SK-N-SH treated with all-trans-retinoic acid at 6 μM for 48 hours (cell line): ENCODE data around the gene TMEM33.

ENCODE experiments used
- ATAC-seq: fragments of 200-7000 bp; cut with Tn5 transposase; 3 replicates; pipeline ENCODE4 v1.9.1; 2020; ENCODE audit warnings: mild to moderate bottlenecking, moderate library complexity
- ARNTL ChIP-seq: fragments of 450-650 bp; formaldehyde crosslinking; IDR thresholded peaks from 2 replicates; pipeline ENCODE4 v1.5.0; 2020; ENCODE audit warnings: low read depth, mild to moderate bottlenecking, moderate library complexity, borderline replicate concordance
- BACH2 ChIP-seq: fragments of 250-450 bp; sonication (Bioruptor Pico); IDR thresholded peaks from 2 replicates; pipeline ENCODE4 v1.9.0; 2021; ENCODE audit warnings: mild to moderate bottlenecking, borderline replicate concordance
- CREB5 ChIP-seq: fragments of 250-450 bp; sonication (Bioruptor Pico); IDR thresholded peaks from 2 replicates; pipeline ENCODE4 v1.5.1; 2020; ENCODE audit warnings: low read depth, mild to moderate bottlenecking, moderate library complexity
- CSDC2 ChIP-seq: fragments of 250-450 bp; sonication (Bioruptor Pico); IDR thresholded peaks from 2 replicates; pipeline ENCODE4 v1.5.0; 2020; ENCODE audit warnings: mild to moderate bottlenecking, moderate library complexity
- CSRNP3 ChIP-seq: fragments of 250-450 bp; sonication (Bioruptor Pico); IDR thresholded peaks from 2 replicates; pipeline ENCODE4 v1.5.1; 2021; ENCODE audit warnings: mild to moderate bottlenecking, moderate library complexity
- ESRRG ChIP-seq: fragments of 250-450 bp; sonication (Bioruptor Pico); IDR thresholded peaks from 2 replicates; pipeline ENCODE4 v1.6.1; 2021; ENCODE audit warnings: mild to moderate bottlenecking
- GLIS3 ChIP-seq: fragments of 250-450 bp; sonication (Bioruptor Pico); IDR thresholded peaks from 2 replicates; pipeline ENCODE4 v1.5.0; 2020; ENCODE audit warnings: mild to moderate bottlenecking, moderate library complexity
- ISL1 ChIP-seq: fragments of 250-450 bp; sonication (Bioruptor Pico); IDR thresholded peaks from 2 replicates; pipeline ENCODE4 v2.1.2; 2022; ENCODE audit warnings: mild to moderate bottlenecking, moderate library complexity
- OSR1 ChIP-seq: fragments of 250-450 bp; sonication (Bioruptor Pico); IDR thresholded peaks from 2 replicates; pipeline ENCODE4 v1.8.0; 2022; ENCODE audit warnings: moderate library complexity, mild to moderate bottlenecking, inconsistent platforms
- PATZ1 ChIP-seq: fragments of 250-450 bp; sonication (Bioruptor Pico); IDR thresholded peaks from 2 replicates; pipeline ENCODE4 v1.8.0; 2020; ENCODE audit warnings: mild to moderate bottlenecking, moderate library complexity, borderline replicate concordance
- POU6F1 ChIP-seq: fragments of 250-450 bp; sonication (Bioruptor Pico); IDR thresholded peaks from 2 replicates; pipeline ENCODE4 v1.8.0; 2021; ENCODE audit warnings: low read depth, mild to moderate bottlenecking, moderate library complexity, borderline replicate concordance
- PPARA ChIP-seq: fragments of 250-450 bp; sonication (Bioruptor Pico); IDR thresholded peaks from 2 replicates; pipeline ENCODE4 v1.5.0; 2020; ENCODE audit warnings: mild to moderate bottlenecking, borderline replicate concordance
- RARB ChIP-seq: fragments of 250-450 bp; sonication (Bioruptor Pico); IDR thresholded peaks from 2 replicates; pipeline ENCODE4 v1.8.0; 2021; ENCODE audit warnings: mild to moderate bottlenecking, moderate library complexity
- SNAI2 ChIP-seq: fragments of 250-450 bp; sonication (Bioruptor Pico); IDR thresholded peaks from 2 replicates; pipeline ENCODE4 v1.5.0; 2020; ENCODE audit warnings: mild to moderate bottlenecking, moderate library complexity
- TCF4 ChIP-seq: fragments of 250-450 bp; sonication (Bioruptor Pico); IDR thresholded peaks from 2 replicates; pipeline ENCODE4 v1.8.0; 2021; ENCODE audit warnings: mild to moderate bottlenecking, moderate library complexity, borderline replicate concordance
- TOX ChIP-seq: fragments of 250-450 bp; sonication (Bioruptor Pico); IDR thresholded peaks from 2 replicates; pipeline ENCODE4 v1.8.0; 2021; ENCODE audit warnings: mild to moderate bottlenecking, moderate library complexity, borderline replicate concordance
- TSHZ2 ChIP-seq: fragments of 250-450 bp; sonication (Bioruptor Pico); IDR thresholded peaks from 2 replicates; pipeline ENCODE4 v1.5.0; 2020; ENCODE audit warnings: mild to moderate bottlenecking, moderate library complexity
- ZC3H10 ChIP-seq: fragments of 250-450 bp; sonication (Bioruptor Pico); IDR thresholded peaks from 2 replicates; pipeline ENCODE4 v1.5.1; 2021; ENCODE audit warnings: mild to moderate bottlenecking, moderate library complexity
- ZFP3 ChIP-seq: fragments of 250-450 bp; sonication (Bioruptor Pico); IDR thresholded peaks from 2 replicates; pipeline ENCODE4 v1.5.0; 2020; ENCODE audit warnings: mild to moderate bottlenecking, moderate library complexity
- ZFP30 ChIP-seq: fragments of 450-650 bp; formaldehyde crosslinking; IDR thresholded peaks from 2 replicates; pipeline ENCODE4 v1.5.0; 2022; ENCODE audit warnings: mild to moderate bottlenecking, moderate library complexity
- ZNF70 ChIP-seq: fragments of 450-650 bp; formaldehyde crosslinking; IDR thresholded peaks from 2 replicates; pipeline ENCODE4 v1.5.0; 2020; ENCODE audit warnings: mild to moderate bottlenecking, moderate library complexity
- ZNF8 ChIP-seq: fragments of 450-650 bp; formaldehyde crosslinking; IDR thresholded peaks from 2 replicates; pipeline ENCODE4 v1.5.0; 2020; ENCODE audit warnings: mild to moderate bottlenecking, moderate library complexity

TMEM33 gene

GRCh38 chr4:41957634-41958033, 22.4 kb downstream of the TMEM33 start:
- ATAC-seq, result no peak

GRCh38 chr4:41963105-41963504, 27.9 kb downstream of the TMEM33 start:
- ATAC-seq, result no peak
- TF ChIP-seq CSRNP3 (no peak), PATZ1 (no peak), ZFP30 (CRISPR knock-in tag) (no peak)

More at GRCh38 chr4:41957634-41958033, 22.4 kb downstream of the TMEM33 start:
- no peak for TF ChIP-seq TOX
- TF ChIP-seq, all 23 proteins: peak for 0

- TF ChIP-seq TSHZ2 (CRISPR knock-in tag) (no peak), ZC3H10 (CRISPR knock-in tag) (no peak), TCF4 (CRISPR knock-in tag) (no peak), ESRRG (CRISPR knock-in tag) (no peak)
These were observed 29.2 kb downstream of the TMEM33 start for GRCh38 chr4:41964401-41964800.

GRCh38 chr4:41967392-41967791, 32.2 kb downstream of the TMEM33 start:
- ATAC-seq, result no peak
- no peak for TF ChIP-seq TSHZ2 (CRISPR knock-in tag)
- no peak for TF ChIP-seq SNAI2 (CRISPR knock-in tag)
- no peak for TF ChIP-seq OSR1 (CRISPR knock-in tag)
- TF ChIP-seq BACH2 (CRISPR knock-in tag), result no peak
- no peak for TF ChIP-seq ZNF8 (CRISPR knock-in tag)
- TF ChIP-seq TCF4 (CRISPR knock-in tag), result no peak
- TF ChIP-seq ZNF70 (CRISPR knock-in tag), result no peak
- no peak for TF ChIP-seq GLIS3 (CRISPR knock-in tag)
- no peak for TF ChIP-seq ESRRG (CRISPR knock-in tag)
- TF ChIP-seq ZFP30 (CRISPR knock-in tag), result no peak
- TF ChIP-seq POU6F1 (CRISPR knock-in tag), result no peak
- TF ChIP-seq CREB5 (CRISPR knock-in tag), result no peak
- no peak for TF ChIP-seq ISL1 (CRISPR knock-in tag)
- no peak for TF ChIP-seq ZFP3 (CRISPR knock-in tag)
- no peak for TF ChIP-seq ARNTL (CRISPR knock-in tag)
- no peak for TF ChIP-seq CSDC2 (CRISPR knock-in tag)
- TF ChIP-seq PPARA (CRISPR knock-in tag), result no peak
- TF ChIP-seq ZC3H10 (CRISPR knock-in tag), result no peak
- no peak for TF ChIP-seq RARB (CRISPR knock-in tag)

More at GRCh38 chr4:41964401-41964800, 29.2 kb downstream of the TMEM33 start:
- no peak for ATAC-seq
